Measurements from ENCODE around the gene PRTG. TPM values are rescaled to one million over a fixed set of nuclear protein-coding genes. Genes with fewer than 3 reads are reported as not detected.

Gene PRTG
- total RNA-seq, 6 donors from 2014 or later = 5.9 to 50.6 (median 17.6) TPM

- Histone ChIP-seq H3K4me1 (peaks cover 0 to 6% (median 2%) of the 10 kb centered on the region in 4 donors), H3K9me3 (no peaks in the 10 kb centered on the region), H3K27ac (no peak overlapping the region), H3K4me3 (no peak overlapping the region), H3K27me3 (no peaks in the 10 kb centered on the region), H3K36me3 (no peaks in the 10 kb centered on the region)
- ATAC-seq (ENCODE audit: low FRiP score in 2 of 2) = no peak
- TF ChIP-seq EP300 (IDR thresholded peaks at IDR 0.05) = no peak
- no peak for TF ChIP-seq POLR2AphosphoS5 (IDR thresholded peaks at IDR 0.05)
- no peak for TF ChIP-seq CTCF (IDR thresholded peaks at IDR 0.05)
- no peak for TF ChIP-seq POLR2A (IDR thresholded peaks at IDR 0.05)
- DNase-seq = no peak
- 80 to 92% methylated on average over 5 of the region's 5 CpGs for WGBS, 2 donors
Measured at GRCh38 chr15:55660153-55660552, 82.8 kb downstream of the PRTG start.

- Histone ChIP-seq H3K27ac (no peak overlapping the region), H3K4me1 (peaks cover 0 to 6% (median 2%) of the 10 kb centered on the region in 4 donors), H3K9me3 (no peaks in the 10 kb centered on the region), H3K36me3 (no peaks in the 10 kb centered on the region), H3K27me3 (no peaks in the 10 kb centered on the region), H3K4me3 (no peak overlapping the region)
- WGBS, 2 donors = 97 to 98% methylated on average over 11 of the region's 11 CpGs
- TF ChIP-seq POLR2A (IDR thresholded peaks at IDR 0.05) (no peak), POLR2AphosphoS5 (IDR thresholded peaks at IDR 0.05) (no peak), CTCF (IDR thresholded peaks at IDR 0.05) (no peak), EP300 (IDR thresholded peaks at IDR 0.05) (no peak)
- DNase-seq = no peak
- ATAC-seq (ENCODE audit: low FRiP score in 2 of 2) = no peak
Measured at GRCh38 chr15:55659481-55659880, 83.5 kb downstream of the PRTG start.

GRCh38 chr15:55658886-55659285 is 84.1 kb downstream of the PRTG start:
- WGBS, 2 donors = 61 to 84% methylated on average over 1 of the region's 1 CpG
- no peak for DNase-seq
- no peaks in the 10 kb centered on the region for H3K27me3 ChIP-seq
- no peak overlapping the region for H3K4me3 ChIP-seq
- no peak overlapping the region for H3K27ac ChIP-seq
- peaks cover 0 to 6% (median 2%) of the 10 kb centered on the region in 4 donors for H3K4me1 ChIP-seq
- ATAC-seq (ENCODE audit: low FRiP score in 2 of 2) = no peak
- no peaks in the 10 kb centered on the region for H3K9me3 ChIP-seq
- H3K36me3 ChIP-seq = no peaks in the 10 kb centered on the region
- TF ChIP-seq POLR2AphosphoS5 (IDR thresholded peaks at IDR 0.05) (no peak), CTCF (IDR thresholded peaks at IDR 0.05) (no peak), EP300 (IDR thresholded peaks at IDR 0.05) (no peak), POLR2A (IDR thresholded peaks at IDR 0.05) (no peak)

DNA sequence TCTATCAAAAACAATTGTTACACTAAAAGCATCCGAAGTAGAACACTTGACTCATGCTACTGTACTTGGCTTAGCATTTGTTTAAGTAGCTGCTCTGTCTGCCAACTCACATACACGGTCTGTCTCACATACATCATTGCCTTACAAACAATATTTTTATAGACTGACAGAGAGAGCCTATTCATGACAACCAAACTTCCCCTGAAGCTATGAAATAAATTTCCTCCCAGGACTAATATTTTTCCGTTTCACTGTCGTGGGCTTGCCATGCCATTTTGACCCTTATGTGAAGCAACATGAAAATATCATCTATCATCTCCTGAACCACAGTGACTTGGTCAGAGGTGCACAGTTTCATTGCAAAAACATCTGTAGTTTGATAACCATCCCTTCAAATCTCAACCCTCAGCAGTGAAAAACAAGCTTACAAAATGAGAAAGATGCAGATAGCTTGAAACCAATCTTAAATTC is 88.4 kb downstream of the PRTG start:
- Histone ChIP-seq H3K4me1 (no peaks in the 10 kb centered on the region), H3K27ac (no peak overlapping the region), H3K9me3 (no peaks in the 10 kb centered on the region), H3K27me3 (no peaks in the 10 kb centered on the region), H3K4me3 (no peak overlapping the region), H3K36me3 (no peaks in the 10 kb centered on the region)
- 28 to 44% methylated on average over 4 of the region's 4 CpGs for WGBS, 2 donors
- DNase-seq (no peak), ATAC-seq (ENCODE audit: low FRiP score in 2 of 2) (no peak)
- TF ChIP-seq POLR2AphosphoS5 (IDR thresholded peaks at IDR 0.05) = no peak
- no peak for TF ChIP-seq CTCF (IDR thresholded peaks at IDR 0.05)
- TF ChIP-seq EP300 (IDR thresholded peaks at IDR 0.05) = no peak
- no peak for TF ChIP-seq POLR2A (IDR thresholded peaks at IDR 0.05)

GRCh38 chr15:55652909-55653495 is 90.0 kb downstream of the PRTG start:
- H3K4me1 ChIP-seq = no peaks in the 10 kb centered on the region
- ATAC-seq (ENCODE audit: low FRiP score in 2 of 2) (no peak), DNase-seq (no peak)
- H3K4me3 ChIP-seq = no peak overlapping the region
- no peaks in the 10 kb centered on the region for H3K27me3 ChIP-seq
- WGBS, 2 donors = 95 to 100% methylated on average over 3 of the region's 3 CpGs
- TF ChIP-seq POLR2A (IDR thresholded peaks at IDR 0.05) (no peak), EP300 (IDR thresholded peaks at IDR 0.05) (no peak), POLR2AphosphoS5 (IDR thresholded peaks at IDR 0.05) (no peak), CTCF (IDR thresholded peaks at IDR 0.05) (no peak)
- H3K9me3 ChIP-seq = no peaks in the 10 kb centered on the region
- H3K36me3 ChIP-seq = no peaks in the 10 kb centered on the region
- no peak overlapping the region for H3K27ac ChIP-seq
